Loucy (cell line): ENCODE results near the gene GMPR2.

Experiments
- EZH2phosphoT487 ChIP-seq: fragments of 200-600 bp; IDR thresholded peaks from 2 replicates; pipeline ENCODE4 v1.6.1; 2018; ENCODE audit warnings: antibody characterized with exemption, mild to moderate bottlenecking, moderate library complexity, borderline replicate concordance
- TF ChIP-seq, protein P1 (sequence below): fragments of 200-600 bp; sonication (generic); conservative IDR thresholded peaks from 2 replicates; pipeline ENCODE4 v1.5.1; 2014; ENCODE audit warnings: mild to moderate bottlenecking, antibody characterized with exemption, low read length

DNA sequence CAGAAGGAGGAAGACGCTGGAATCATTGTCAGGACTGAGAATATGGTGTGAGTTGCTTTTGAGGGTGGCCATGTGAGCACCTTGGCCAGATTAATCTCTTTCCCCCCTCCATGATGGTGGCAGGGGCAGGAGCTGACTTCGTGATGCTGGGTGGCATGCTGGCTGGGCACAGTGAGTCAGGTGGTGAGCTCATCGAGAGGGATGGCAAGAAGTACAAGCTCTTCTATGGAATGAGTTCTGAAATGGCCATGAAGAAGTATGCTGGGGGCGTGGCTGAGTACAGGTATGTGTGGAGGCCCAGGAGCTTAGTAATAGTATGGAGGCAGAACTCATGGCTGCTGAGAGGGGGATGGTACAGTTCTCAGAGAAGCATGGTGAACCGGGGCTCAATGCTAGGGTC is 5.4 kb downstream of the GMPR2 start:
- TF ChIP-seq, protein P1, sequence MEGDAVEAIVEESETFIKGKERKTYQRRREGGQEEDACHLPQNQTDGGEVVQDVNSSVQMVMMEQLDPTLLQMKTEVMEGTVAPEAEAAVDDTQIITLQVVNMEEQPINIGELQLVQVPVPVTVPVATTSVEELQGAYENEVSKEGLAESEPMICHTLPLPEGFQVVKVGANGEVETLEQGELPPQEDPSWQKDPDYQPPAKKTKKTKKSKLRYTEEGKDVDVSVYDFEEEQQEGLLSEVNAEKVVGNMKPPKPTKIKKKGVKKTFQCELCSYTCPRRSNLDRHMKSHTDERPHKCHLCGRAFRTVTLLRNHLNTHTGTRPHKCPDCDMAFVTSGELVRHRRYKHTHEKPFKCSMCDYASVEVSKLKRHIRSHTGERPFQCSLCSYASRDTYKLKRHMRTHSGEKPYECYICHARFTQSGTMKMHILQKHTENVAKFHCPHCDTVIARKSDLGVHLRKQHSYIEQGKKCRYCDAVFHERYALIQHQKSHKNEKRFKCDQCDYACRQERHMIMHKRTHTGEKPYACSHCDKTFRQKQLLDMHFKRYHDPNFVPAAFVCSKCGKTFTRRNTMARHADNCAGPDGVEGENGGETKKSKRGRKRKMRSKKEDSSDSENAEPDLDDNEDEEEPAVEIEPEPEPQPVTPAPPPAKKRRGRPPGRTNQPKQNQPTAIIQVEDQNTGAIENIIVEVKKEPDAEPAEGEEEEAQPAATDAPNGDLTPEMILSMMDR = no peak
- TF ChIP-seq EZH2phosphoT487 = no peak
